PC-3 (cell line): ENCODE measurements around the gene AQP4.

Source experiments
- EZH2 ChIP-seq: fragments of 300-600 bp; sonication (generic); IDR thresholded peaks from one replicate; pipeline ENCODE4 v1.6.1; 2017; ENCODE audit warnings: antibody characterized with exemption, mild to moderate bottlenecking, low read length; ENCODE audit not compliant: unreplicated experiment
- EZH2phosphoT487 ChIP-seq: fragments of 300-600 bp; sonication (generic); IDR thresholded peaks from 2 replicates; pipeline ENCODE4 v1.6.1; 2018; ENCODE audit warnings: mild to moderate bottlenecking, antibody characterized with exemption, low read length, borderline replicate concordance
- TF ChIP-seq, protein P1 (sequence below): fragments of 300-600 bp; sonication (generic); conservative IDR thresholded peaks from 2 replicates; pipeline ENCODE4 v1.5.1; 2017; ENCODE audit warnings: antibody characterized with exemption, low read depth, mild to moderate bottlenecking, low read length

DNA sequence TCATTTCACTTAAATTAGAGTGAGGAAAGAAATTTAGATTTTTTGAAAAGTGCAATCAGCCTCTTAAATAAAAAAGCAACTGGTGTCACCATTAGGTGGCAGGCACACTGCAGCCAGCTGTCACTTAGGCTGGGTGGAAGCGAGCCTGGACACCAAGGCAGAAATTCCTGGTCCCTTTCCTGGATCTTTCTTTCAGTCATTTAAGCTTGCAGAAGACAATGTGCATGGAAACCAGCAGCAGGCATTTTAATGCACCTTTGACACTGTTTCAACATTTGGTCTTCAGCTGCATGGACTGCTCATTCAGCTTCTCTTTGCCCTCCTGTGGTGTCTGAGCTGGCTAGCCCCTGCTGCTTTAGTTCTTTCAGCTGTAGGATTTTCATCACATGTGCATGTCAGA, 61.0 kb downstream of the AQP4 start:
- TF ChIP-seq EZH2 (no peak), EZH2phosphoT487 (no peak)
- TF ChIP-seq, protein P1, sequence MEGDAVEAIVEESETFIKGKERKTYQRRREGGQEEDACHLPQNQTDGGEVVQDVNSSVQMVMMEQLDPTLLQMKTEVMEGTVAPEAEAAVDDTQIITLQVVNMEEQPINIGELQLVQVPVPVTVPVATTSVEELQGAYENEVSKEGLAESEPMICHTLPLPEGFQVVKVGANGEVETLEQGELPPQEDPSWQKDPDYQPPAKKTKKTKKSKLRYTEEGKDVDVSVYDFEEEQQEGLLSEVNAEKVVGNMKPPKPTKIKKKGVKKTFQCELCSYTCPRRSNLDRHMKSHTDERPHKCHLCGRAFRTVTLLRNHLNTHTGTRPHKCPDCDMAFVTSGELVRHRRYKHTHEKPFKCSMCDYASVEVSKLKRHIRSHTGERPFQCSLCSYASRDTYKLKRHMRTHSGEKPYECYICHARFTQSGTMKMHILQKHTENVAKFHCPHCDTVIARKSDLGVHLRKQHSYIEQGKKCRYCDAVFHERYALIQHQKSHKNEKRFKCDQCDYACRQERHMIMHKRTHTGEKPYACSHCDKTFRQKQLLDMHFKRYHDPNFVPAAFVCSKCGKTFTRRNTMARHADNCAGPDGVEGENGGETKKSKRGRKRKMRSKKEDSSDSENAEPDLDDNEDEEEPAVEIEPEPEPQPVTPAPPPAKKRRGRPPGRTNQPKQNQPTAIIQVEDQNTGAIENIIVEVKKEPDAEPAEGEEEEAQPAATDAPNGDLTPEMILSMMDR, result peak; percentile 32; the same call in 1 of the 2 replicates
